C4-2B (cell line): ENCODE data around the gene GRID1.

Source experiments
- CTCF ChIP-seq: fragments of 450-650 bp; conservative IDR thresholded peaks from 2 replicates; pipeline ENCODE4 v1.5.1; 2017; ENCODE audit warnings: mild to moderate bottlenecking
- ZFX ChIP-seq: fragments of 450-650 bp; IDR thresholded peaks from 2 replicates; pipeline ENCODE4 v1.6.1; 2017

DNA sequence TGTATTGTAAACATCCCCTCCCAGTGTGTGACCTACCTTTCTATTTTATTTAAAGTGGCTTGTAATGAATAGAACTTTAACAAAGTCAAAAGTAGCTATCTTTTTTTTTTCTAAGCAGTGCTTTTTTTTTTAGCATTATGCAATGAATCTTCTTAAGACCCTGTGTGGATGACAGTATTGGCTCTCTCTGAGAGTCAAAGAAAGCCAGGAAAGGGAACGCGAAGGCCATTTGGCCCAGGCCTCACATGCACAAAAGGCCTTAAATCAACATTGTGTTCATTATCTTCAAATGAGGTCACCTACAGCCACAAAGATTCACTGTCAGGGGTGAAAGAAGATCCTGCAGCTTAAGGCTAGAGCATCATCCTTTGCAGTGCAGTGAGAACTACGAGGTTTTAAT lies 721.5 kb downstream of the GRID1 start:
- TF ChIP-seq CTCF (no peak), ZFX (no peak)
